HCT116 (cell line): ENCODE measurements around the gene CFAP77. TPM values are rescaled to one million over a fixed set of nuclear protein-coding genes. Genes with fewer than 3 reads are reported as not detected.

Source experiments
- ATAC-seq: fragments of 200-7000 bp; cut with Tn5 transposase; 2 replicates; pipeline ENCODE4 v1.9.1; 2020; ENCODE audit warnings: mild to moderate bottlenecking, moderate library complexity
- BruUV-seq: library from RNA; stranded (reverse); fragments of 400-500 nt; replicated peaks from 2 replicates; lab custom pipeline; 2021; lab: Mats Ljungman, UMichigan
- CTCF ChIA-PET: fragments of 300-600 bp; sonication (Branson Sonifier 250); formaldehyde crosslinking; loops from one replicate; lab custom pipeline; 2021; ENCODE audit warnings: antibody characterized with exemption; lab: Charles Lee
- POLR2A ChIA-PET: fragments of 300-600, 350-600 bp; sonication (Branson Sonifier 250); formaldehyde crosslinking; loops from one replicate; lab custom pipeline; 2021; ENCODE audit warnings: antibody characterized with exemption; lab: Charles Lee
- RAD21 ChIA-PET, 2 experiments: fragments of 300-600 bp; sonication (Branson Sonifier 250); formaldehyde crosslinking; loops; one replicate each; lab custom pipeline; 2023; ENCODE audit warnings: low total read pairs in 2 of 2; ENCODE audit not compliant: uncharacterized antibody in 2 of 2, unreplicated experiment in 2 of 2, low non-redundant PET in 1 of 2; lab: Charles Lee
- DNase-seq: peaks from one replicate; pipeline ENCODE4 v3.0.0-alpha.2; 2010; ENCODE audit warnings: low read depth, low spot score
- H2AFZ ChIP-seq: fragments of 200-600 bp; shearing (Covaris generic), sonication (generic); 2 replicates; pipeline ENCODE4 v1.6.1; 2017; ENCODE audit warnings: low read depth, mixed run types, mixed read lengths, antibody characterized with exemption, low read length; ENCODE audit not compliant: poor library complexity, severe bottlenecking
- H3K27ac ChIP-seq: 2 replicates; pipeline ENCODE4 v1.5.1; 2012; ENCODE audit warnings: low read depth, low read length
- H3K27me3 ChIP-seq: fragments of 200-600 bp; sonication (generic); 2 replicates; pipeline ENCODE4 v1.6.1; 2016; ENCODE audit warnings: mixed run types, low read length, mixed read lengths; ENCODE audit not compliant: insufficient read depth
- H3K36me3 ChIP-seq, 2 experiments: fragments of 200-500 bp in 1 of 2; fragments of 200-600 bp in 1 of 2; sonication (Bioruptor generic) in 1 of 2; sonication (generic) in 1 of 2; 2 replicates each; pipeline versions ENCODE4 v1.5.1 to v1.6.1; 2014 to 2016; ENCODE audit warnings: low read length in 2 of 2, inconsistent platforms in 1 of 2, mixed read lengths in 1 of 2, mixed run types in 1 of 2; ENCODE audit not compliant: insufficient read depth in 2 of 2, control insufficient read depth in 1 of 2
- H3K4me1 ChIP-seq, 2 experiments: fragments of 200-600 bp in 1 of 2; sonication (generic) in 1 of 2; 2 replicates each; pipeline versions ENCODE4 v1.5.1 to v1.6.1; 2012 to 2017; ENCODE audit warnings: low read length in 2 of 2, inconsistent platforms in 1 of 2, mild to moderate bottlenecking in 1 of 2, mixed read lengths in 1 of 2, mixed run types in 1 of 2, moderate library complexity in 1 of 2; ENCODE audit not compliant: insufficient read depth in 2 of 2, control insufficient read depth in 1 of 2
- H3K4me2 ChIP-seq: fragments of 200-600 bp; sonication (generic); 2 replicates; pipeline ENCODE4 v1.6.1; 2017; ENCODE audit warnings: mixed run types, low read length, mixed read lengths
- H3K4me3 ChIP-seq, 2 experiments: fragments of 200-600 bp in 1 of 2; sonication (generic) in 1 of 2; replicated peaks in 1 of 2; 2 replicates each; pipeline ENCODE4 v1.5.1; 2011 to 2016; ENCODE audit warnings: low read length in 2 of 2, control low read depth in 1 of 2, low read depth in 1 of 2, mild to moderate bottlenecking in 1 of 2, mixed read lengths in 1 of 2, mixed run types in 1 of 2
- H3K79me2 ChIP-seq: fragments of 200-600 bp; sonication (generic); 2 replicates; pipeline ENCODE4 v1.6.1; 2017; ENCODE audit warnings: mild to moderate bottlenecking, mixed run types, low read length, moderate library complexity, mixed read lengths; ENCODE audit not compliant: insufficient read depth
- H3K9ac ChIP-seq: fragments of 200-600 bp; sonication (generic); 2 replicates; pipeline ENCODE4 v1.6.1; 2016; ENCODE audit warnings: low read length, mixed read lengths
- H3K9me2 ChIP-seq: fragments of 200-600 bp; sonication (generic), shearing (Covaris generic); 2 replicates; pipeline ENCODE4 v1.6.1; 2017; ENCODE audit warnings: mixed run types, mild to moderate bottlenecking, moderate library complexity; ENCODE audit not compliant: insufficient read depth
- H3K9me3 ChIP-seq, 2 experiments: fragments of 200-500 bp in 1 of 2; fragments of 200-600 bp in 1 of 2; sonication (Bioruptor generic) in 1 of 2; sonication (generic) in 1 of 2; 2 replicates each; pipeline ENCODE4 v1.6.1; 2014 to 2017; ENCODE audit warnings: low read length in 2 of 2, mixed read lengths in 2 of 2, inconsistent platforms in 1 of 2, low read depth in 1 of 2, mild to moderate bottlenecking in 1 of 2, mixed run types in 1 of 2, moderate library complexity in 1 of 2; ENCODE audit not compliant: control insufficient read depth in 1 of 2, insufficient read depth in 1 of 2
- H4K20me1 ChIP-seq: fragments of 200-600 bp; sonication (generic), shearing (Covaris generic); 2 replicates; pipeline ENCODE4 v1.6.1; 2017; ENCODE audit warnings: mixed run types, mild to moderate bottlenecking, moderate library complexity; ENCODE audit not compliant: insufficient read depth
- CBX3 ChIP-seq: IDR thresholded peaks from 2 replicates; pipeline ENCODE4 v1.6.1; 2012; ENCODE audit warnings: low read depth
- CEBPB ChIP-seq: IDR thresholded peaks from 2 replicates; pipeline ENCODE4 v1.6.1; 2012; ENCODE audit warnings: low read depth
- EGR1 ChIP-seq: IDR thresholded peaks from 2 replicates; pipeline ENCODE4 v1.6.1; 2012; ENCODE audit warnings: low read depth
- EZH2 ChIP-seq: fragments of 200-600 bp; sonication (generic); IDR thresholded peaks from 2 replicates; pipeline ENCODE4 v1.6.1; 2017; ENCODE audit warnings: antibody characterized with exemption, mixed run types
- EZH2phosphoT487 ChIP-seq: fragments of 200-600 bp; IDR thresholded peaks from 2 replicates; pipeline ENCODE4 v1.6.1; 2018; ENCODE audit warnings: antibody characterized with exemption, borderline replicate concordance
- JUND ChIP-seq: IDR thresholded peaks from 2 replicates; pipeline ENCODE4 v1.6.1; 2012
- SP1 ChIP-seq: IDR thresholded peaks from 2 replicates; pipeline ENCODE4 v1.6.1; 2012; ENCODE audit warnings: low read depth
- SRF ChIP-seq: IDR thresholded peaks from 2 replicates; pipeline ENCODE4 v1.6.1; 2012; ENCODE audit warnings: low read depth
- YY1 ChIP-seq: IDR thresholded peaks from 2 replicates; pipeline ENCODE4 v1.6.1; 2011; ENCODE audit warnings: low read length, low read depth, moderate library complexity, mild to moderate bottlenecking; ENCODE audit not compliant: insufficient replicate concordance; ENCODE audit errors: extremely low read depth
- ZFX ChIP-seq: fragments of 450-650 bp; IDR thresholded peaks from 2 replicates; pipeline ENCODE4 v1.6.1; 2017
- intact Hi-C: fragments of 100-400 bp; cut with micrococcal nuclease; formaldehyde crosslinking; loops from 2 replicates; pipeline ENCODE4 v1.10.0; 2022
- total RNA-seq: library from RNA; stranded (reverse); gene quantifications from one replicate; pipeline ENCODE4 v1.2.1, GENCODE V29; 2021; ENCODE audit not compliant: unreplicated experiment
- TF ChIP-seq, protein P1 (sequence below), 3 experiments: fragments of 200-600 bp in 1 of 3; sonication (generic) in 1 of 3; IDR thresholded peaks in 2 of 3; conservative IDR thresholded peaks in 1 of 3; 2 replicates each; pipeline ENCODE4 v1.5.1; 2012 to 2017; ENCODE audit warnings: low read depth in 2 of 3, low read length in 2 of 3, antibody characterized with exemption in 1 of 3, borderline replicate concordance in 1 of 3, control low read depth in 1 of 3, mild to moderate bottlenecking in 1 of 3, mixed read lengths in 1 of 3, mixed run types in 1 of 3, moderate library complexity in 1 of 3; ENCODE audit not compliant: insufficient read depth in 1 of 3
- TF ChIP-seq, protein P2 (sequence below): IDR thresholded peaks from 2 replicates; pipeline ENCODE4 v1.6.1; 2012; ENCODE audit warnings: low read depth
- TF ChIP-seq, protein P3 (sequence below): IDR thresholded peaks from 2 replicates; pipeline ENCODE4 v1.6.1; 2011; ENCODE audit warnings: mild to moderate bottlenecking, low read length, moderate library complexity; ENCODE audit not compliant: insufficient replicate concordance; ENCODE audit errors: extremely low read depth
- TF ChIP-seq, protein P4 (sequence below): IDR thresholded peaks from 2 replicates; pipeline ENCODE4 v1.6.1; 2012

Gene CFAP77
- total RNA-seq, 1 experiment from 2014 or later = 0.98 TPM

GRCh38 chr9:132525308-132526023, 115.5 kb downstream of the CFAP77 start:
- no peak for TF ChIP-seq CBX3
- TF ChIP-seq EZH2phosphoT487 = no peak
- no peak for TF ChIP-seq YY1
- TF ChIP-seq ZFX = no peak
- no peak for TF ChIP-seq EZH2
- no peak for TF ChIP-seq SRF
- TF ChIP-seq, protein P1, sequence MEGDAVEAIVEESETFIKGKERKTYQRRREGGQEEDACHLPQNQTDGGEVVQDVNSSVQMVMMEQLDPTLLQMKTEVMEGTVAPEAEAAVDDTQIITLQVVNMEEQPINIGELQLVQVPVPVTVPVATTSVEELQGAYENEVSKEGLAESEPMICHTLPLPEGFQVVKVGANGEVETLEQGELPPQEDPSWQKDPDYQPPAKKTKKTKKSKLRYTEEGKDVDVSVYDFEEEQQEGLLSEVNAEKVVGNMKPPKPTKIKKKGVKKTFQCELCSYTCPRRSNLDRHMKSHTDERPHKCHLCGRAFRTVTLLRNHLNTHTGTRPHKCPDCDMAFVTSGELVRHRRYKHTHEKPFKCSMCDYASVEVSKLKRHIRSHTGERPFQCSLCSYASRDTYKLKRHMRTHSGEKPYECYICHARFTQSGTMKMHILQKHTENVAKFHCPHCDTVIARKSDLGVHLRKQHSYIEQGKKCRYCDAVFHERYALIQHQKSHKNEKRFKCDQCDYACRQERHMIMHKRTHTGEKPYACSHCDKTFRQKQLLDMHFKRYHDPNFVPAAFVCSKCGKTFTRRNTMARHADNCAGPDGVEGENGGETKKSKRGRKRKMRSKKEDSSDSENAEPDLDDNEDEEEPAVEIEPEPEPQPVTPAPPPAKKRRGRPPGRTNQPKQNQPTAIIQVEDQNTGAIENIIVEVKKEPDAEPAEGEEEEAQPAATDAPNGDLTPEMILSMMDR (IDR thresholded peaks at IDR 0.05 in 2 of 3, conservative IDR thresholded peaks at IDR 0.05 in 1 of 3; ENCODE audit: borderline replicate concordance in 1 of 3, insufficient read depth in 1 of 3, low read depth in 2 of 3, low read length in 2 of 3) = no peak
- TF ChIP-seq CEBPB = no peak
- TF ChIP-seq, protein P2, sequence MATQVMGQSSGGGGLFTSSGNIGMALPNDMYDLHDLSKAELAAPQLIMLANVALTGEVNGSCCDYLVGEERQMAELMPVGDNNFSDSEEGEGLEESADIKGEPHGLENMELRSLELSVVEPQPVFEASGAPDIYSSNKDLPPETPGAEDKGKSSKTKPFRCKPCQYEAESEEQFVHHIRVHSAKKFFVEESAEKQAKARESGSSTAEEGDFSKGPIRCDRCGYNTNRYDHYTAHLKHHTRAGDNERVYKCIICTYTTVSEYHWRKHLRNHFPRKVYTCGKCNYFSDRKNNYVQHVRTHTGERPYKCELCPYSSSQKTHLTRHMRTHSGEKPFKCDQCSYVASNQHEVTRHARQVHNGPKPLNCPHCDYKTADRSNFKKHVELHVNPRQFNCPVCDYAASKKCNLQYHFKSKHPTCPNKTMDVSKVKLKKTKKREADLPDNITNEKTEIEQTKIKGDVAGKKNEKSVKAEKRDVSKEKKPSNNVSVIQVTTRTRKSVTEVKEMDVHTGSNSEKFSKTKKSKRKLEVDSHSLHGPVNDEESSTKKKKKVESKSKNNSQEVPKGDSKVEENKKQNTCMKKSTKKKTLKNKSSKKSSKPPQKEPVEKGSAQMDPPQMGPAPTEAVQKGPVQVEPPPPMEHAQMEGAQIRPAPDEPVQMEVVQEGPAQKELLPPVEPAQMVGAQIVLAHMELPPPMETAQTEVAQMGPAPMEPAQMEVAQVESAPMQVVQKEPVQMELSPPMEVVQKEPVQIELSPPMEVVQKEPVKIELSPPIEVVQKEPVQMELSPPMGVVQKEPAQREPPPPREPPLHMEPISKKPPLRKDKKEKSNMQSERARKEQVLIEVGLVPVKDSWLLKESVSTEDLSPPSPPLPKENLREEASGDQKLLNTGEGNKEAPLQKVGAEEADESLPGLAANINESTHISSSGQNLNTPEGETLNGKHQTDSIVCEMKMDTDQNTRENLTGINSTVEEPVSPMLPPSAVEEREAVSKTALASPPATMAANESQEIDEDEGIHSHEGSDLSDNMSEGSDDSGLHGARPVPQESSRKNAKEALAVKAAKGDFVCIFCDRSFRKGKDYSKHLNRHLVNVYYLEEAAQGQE = no peak
- TF ChIP-seq EGR1 = no peak
- TF ChIP-seq JUND = no peak
- TF ChIP-seq, protein P3, sequence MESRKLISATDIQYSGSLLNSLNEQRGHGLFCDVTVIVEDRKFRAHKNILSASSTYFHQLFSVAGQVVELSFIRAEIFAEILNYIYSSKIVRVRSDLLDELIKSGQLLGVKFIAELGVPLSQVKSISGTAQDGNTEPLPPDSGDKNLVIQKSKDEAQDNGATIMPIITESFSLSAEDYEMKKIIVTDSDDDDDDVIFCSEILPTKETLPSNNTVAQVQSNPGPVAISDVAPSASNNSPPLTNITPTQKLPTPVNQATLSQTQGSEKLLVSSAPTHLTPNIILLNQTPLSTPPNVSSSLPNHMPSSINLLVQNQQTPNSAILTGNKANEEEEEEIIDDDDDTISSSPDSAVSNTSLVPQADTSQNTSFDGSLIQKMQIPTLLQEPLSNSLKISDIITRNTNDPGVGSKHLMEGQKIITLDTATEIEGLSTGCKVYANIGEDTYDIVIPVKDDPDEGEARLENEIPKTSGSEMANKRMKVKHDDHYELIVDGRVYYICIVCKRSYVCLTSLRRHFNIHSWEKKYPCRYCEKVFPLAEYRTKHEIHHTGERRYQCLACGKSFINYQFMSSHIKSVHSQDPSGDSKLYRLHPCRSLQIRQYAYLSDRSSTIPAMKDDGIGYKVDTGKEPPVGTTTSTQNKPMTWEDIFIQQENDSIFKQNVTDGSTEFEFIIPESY = no peak
- no peak for TF ChIP-seq SP1
- TF ChIP-seq, protein P4, sequence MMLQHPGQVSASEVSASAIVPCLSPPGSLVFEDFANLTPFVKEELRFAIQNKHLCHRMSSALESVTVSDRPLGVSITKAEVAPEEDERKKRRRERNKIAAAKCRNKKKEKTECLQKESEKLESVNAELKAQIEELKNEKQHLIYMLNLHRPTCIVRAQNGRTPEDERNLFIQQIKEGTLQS = no peak
- TF ChIP-seq, all 23 proteins: peak for 0
- H3K4me2 ChIP-seq = no peak overlapping the region
- intact Hi-C loops = no loop called here
- ChIA-PET POLR2A (no interaction called here), CTCF (no interaction called here), RAD21 (no interaction called here)
- no peaks in the 10 kb centered on the region for H3K9me2 ChIP-seq
- no TSS peak for BruUV-seq
- no peak for ATAC-seq
- H4K20me1 ChIP-seq = no peaks in the 10 kb centered on the region
- H3K4me3 ChIP-seq = no peak overlapping the region
- no peaks in the 10 kb centered on the region for H3K4me1 ChIP-seq
- H3K27ac ChIP-seq = no peak overlapping the region
- 0 out of 2 replicates have a peak, but pooled peaks cover under 1% of the 10 kb centered on the region for H3K27me3 ChIP-seq
- no peak overlapping the region for H3K9ac ChIP-seq
- no peak overlapping the region for H2AFZ ChIP-seq
- no peaks in the 10 kb centered on the region for H3K9me3 ChIP-seq
- DNase-seq = no peak
- H3K79me2 ChIP-seq = no peaks in the 10 kb centered on the region
- no peaks in the 10 kb centered on the region for H3K36me3 ChIP-seq
